ENCODE results near the gene LRRC4C. TPM values are rescaled to one million over a fixed set of nuclear protein-coding genes. Genes with fewer than 3 reads are reported as not detected.

Gene LRRC4C
- total RNA-seq, 1 experiment from 2014 or later = not detected

DNA sequence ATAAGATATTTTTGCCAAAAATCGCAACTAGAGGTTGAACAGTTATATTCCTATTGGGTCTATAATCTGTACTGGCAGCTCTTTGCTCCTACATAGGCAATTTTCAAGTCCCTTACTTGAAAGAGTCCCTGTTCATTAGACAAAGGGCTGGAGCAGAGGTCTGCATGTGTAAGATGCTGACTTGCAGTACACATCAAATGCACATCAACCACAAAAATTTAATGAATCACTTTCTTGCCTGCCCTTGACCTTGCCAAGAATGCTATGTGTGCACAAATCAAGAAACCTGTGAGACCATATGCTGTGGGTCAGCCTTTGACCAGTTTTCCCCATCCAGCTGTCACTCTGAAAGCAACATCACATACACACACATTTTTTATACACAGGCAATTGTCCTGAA, 661.5 kb downstream of the LRRC4C start:
- CTCF ChIA-PET = no interaction called here
- no peaks in the 10 kb centered on the region for H3K9me3 Mint-ChIP-seq (ENCODE audit: unreplicated experiment)
- H3K4me1 Mint-ChIP-seq (ENCODE audit: insufficient read depth, unreplicated experiment) = peaks cover 22% of the 10 kb centered on the region
- BruUV-seq (replicated peaks) = no TSS peak
- H3K27ac Mint-ChIP-seq (ENCODE audit: low read depth, unreplicated experiment) = no peak overlapping the region
- DNase-seq (ENCODE audit: unreplicated experiment) = peak; percentile 63
- H3K27me3 Mint-ChIP-seq (ENCODE audit: insufficient read depth, unreplicated experiment) = no peaks in the 10 kb centered on the region
- no peak overlapping the region for H3K4me3 Mint-ChIP-seq (ENCODE audit: unreplicated experiment)
- H3K36me3 Mint-ChIP-seq (ENCODE audit: insufficient read depth, unreplicated experiment) = no peaks in the 10 kb centered on the region
- POLR2A ChIA-PET = interaction anchor here (0.6 to 1.8 kb wide), 6 partner anchors 9 to 469 kb away, joined by 3 to 6 read pairs (median 4); no protein-coding TSS in a partner anchor
- intact Hi-C loops (cut with micrococcal nuclease) = no loop called here
- TF ChIP-seq, protein P1, sequence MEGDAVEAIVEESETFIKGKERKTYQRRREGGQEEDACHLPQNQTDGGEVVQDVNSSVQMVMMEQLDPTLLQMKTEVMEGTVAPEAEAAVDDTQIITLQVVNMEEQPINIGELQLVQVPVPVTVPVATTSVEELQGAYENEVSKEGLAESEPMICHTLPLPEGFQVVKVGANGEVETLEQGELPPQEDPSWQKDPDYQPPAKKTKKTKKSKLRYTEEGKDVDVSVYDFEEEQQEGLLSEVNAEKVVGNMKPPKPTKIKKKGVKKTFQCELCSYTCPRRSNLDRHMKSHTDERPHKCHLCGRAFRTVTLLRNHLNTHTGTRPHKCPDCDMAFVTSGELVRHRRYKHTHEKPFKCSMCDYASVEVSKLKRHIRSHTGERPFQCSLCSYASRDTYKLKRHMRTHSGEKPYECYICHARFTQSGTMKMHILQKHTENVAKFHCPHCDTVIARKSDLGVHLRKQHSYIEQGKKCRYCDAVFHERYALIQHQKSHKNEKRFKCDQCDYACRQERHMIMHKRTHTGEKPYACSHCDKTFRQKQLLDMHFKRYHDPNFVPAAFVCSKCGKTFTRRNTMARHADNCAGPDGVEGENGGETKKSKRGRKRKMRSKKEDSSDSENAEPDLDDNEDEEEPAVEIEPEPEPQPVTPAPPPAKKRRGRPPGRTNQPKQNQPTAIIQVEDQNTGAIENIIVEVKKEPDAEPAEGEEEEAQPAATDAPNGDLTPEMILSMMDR (IDR thresholded peaks at IDR 0.05; ENCODE audit: unreplicated experiment) = no peak

- intact Hi-C loops (cut with micrococcal nuclease) = no loop called here
- no peaks in the 10 kb centered on the region for H3K9me3 Mint-ChIP-seq (ENCODE audit: unreplicated experiment)
- no TSS peak for BruUV-seq (replicated peaks)
- H3K36me3 Mint-ChIP-seq (ENCODE audit: insufficient read depth, unreplicated experiment) = no peaks in the 10 kb centered on the region
- H3K27me3 Mint-ChIP-seq (ENCODE audit: insufficient read depth, unreplicated experiment) = no peaks in the 10 kb centered on the region
- ChIA-PET CTCF (no interaction called here), POLR2A (no interaction called here)
- TF ChIP-seq, protein P1 (IDR thresholded peaks at IDR 0.05; ENCODE audit: unreplicated experiment) = no peak
- no peak overlapping the region for H3K27ac Mint-ChIP-seq (ENCODE audit: low read depth, unreplicated experiment)
- H3K4me3 Mint-ChIP-seq (ENCODE audit: unreplicated experiment) = no peak overlapping the region
- H3K4me1 Mint-ChIP-seq (ENCODE audit: insufficient read depth, unreplicated experiment) = peaks cover 4% of the 10 kb centered on the region
- no peak for DNase-seq (ENCODE audit: unreplicated experiment)
Measured at GRCh38 chr11:40787224-40787623, 672.2 kb downstream of the LRRC4C start.

DNA sequence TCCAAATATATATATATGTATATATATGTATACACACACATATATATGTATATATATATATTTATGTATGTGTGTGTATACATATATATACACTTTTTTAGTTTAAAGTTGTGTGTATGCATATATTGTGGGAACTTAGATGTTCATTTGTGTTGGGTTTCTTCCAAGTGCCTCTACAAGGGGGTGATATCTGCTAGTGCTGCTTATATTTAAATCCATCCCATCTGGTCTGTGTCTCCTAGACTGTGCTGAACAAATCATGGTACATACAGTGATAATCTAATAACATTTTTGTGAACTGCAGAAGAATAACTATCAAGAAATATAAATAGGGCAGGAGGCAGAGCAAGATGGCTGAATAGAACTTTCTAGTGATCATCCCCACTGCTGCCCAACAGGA, 696.4 kb downstream of the LRRC4C start:
- no peak for DNase-seq (ENCODE audit: unreplicated experiment)
- Mint-ChIP-seq H3K4me3 (ENCODE audit: unreplicated experiment) (no peak overlapping the region), H3K27me3 (ENCODE audit: insufficient read depth, unreplicated experiment) (no peaks in the 10 kb centered on the region), H3K27ac (ENCODE audit: low read depth, unreplicated experiment) (no peak overlapping the region), H3K4me1 (ENCODE audit: insufficient read depth, unreplicated experiment) (peaks cover 6% of the 10 kb centered on the region), H3K36me3 (ENCODE audit: insufficient read depth, unreplicated experiment) (no peaks in the 10 kb centered on the region), H3K9me3 (ENCODE audit: unreplicated experiment) (no peaks in the 10 kb centered on the region)
- POLR2A ChIA-PET = no interaction called here
- intact Hi-C loops (cut with micrococcal nuclease) = no loop called here
- CTCF ChIA-PET = interaction anchor here (0.6 kb wide), 1 partner anchor 143 kb away, joined by 3 read pairs; no protein-coding TSS in a partner anchor
- TF ChIP-seq, protein P1 (IDR thresholded peaks at IDR 0.05; ENCODE audit: unreplicated experiment) = no peak
- BruUV-seq (replicated peaks) = no TSS peak

- Mint-ChIP-seq H3K36me3 (ENCODE audit: insufficient read depth, unreplicated experiment) (no peaks in the 10 kb centered on the region), H3K9me3 (ENCODE audit: unreplicated experiment) (no peaks in the 10 kb centered on the region), H3K4me3 (ENCODE audit: unreplicated experiment) (no peak overlapping the region), H3K4me1 (ENCODE audit: insufficient read depth, unreplicated experiment) (peaks cover 6% of the 10 kb centered on the region), H3K27ac (ENCODE audit: low read depth, unreplicated experiment) (no peak overlapping the region), H3K27me3 (ENCODE audit: insufficient read depth, unreplicated experiment) (no peaks in the 10 kb centered on the region)
- intact Hi-C loops (cut with micrococcal nuclease) = no loop called here
- TF ChIP-seq, protein P1 (IDR thresholded peaks at IDR 0.05; ENCODE audit: unreplicated experiment) = no peak
- no TSS peak for BruUV-seq (replicated peaks)
- ChIA-PET POLR2A (interaction anchor here (0.7 kb wide), 1 partner anchor 430 kb away, joined by 3 read pairs; no protein-coding TSS in a partner anchor), CTCF (interaction anchor here (0.6 kb wide), 1 partner anchor 307 kb away, joined by 3 read pairs; no protein-coding TSS in a partner anchor)
- no peak for DNase-seq (ENCODE audit: unreplicated experiment)
Measured at GRCh38 chr11:40759341-40759740, 700.1 kb downstream of the LRRC4C start.

All from MCF 10A (cell line).